PC-3 (cell line): ENCODE results near the gene SPACA5B.

Experiments
- CTCF ChIP-seq: fragments of 300-600 bp; sonication (generic); conservative IDR thresholded peaks from 2 replicates; pipeline ENCODE4 v1.5.1; 2017; ENCODE audit warnings: antibody characterized with exemption, low read depth, mild to moderate bottlenecking, low read length
- EZH2 ChIP-seq: fragments of 300-600 bp; sonication (generic); IDR thresholded peaks from one replicate; pipeline ENCODE4 v1.6.1; 2017; ENCODE audit warnings: antibody characterized with exemption, mild to moderate bottlenecking, low read length; ENCODE audit not compliant: unreplicated experiment
- EZH2phosphoT487 ChIP-seq: fragments of 300-600 bp; sonication (generic); IDR thresholded peaks from 2 replicates; pipeline ENCODE4 v1.6.1; 2018; ENCODE audit warnings: mild to moderate bottlenecking, antibody characterized with exemption, low read length, borderline replicate concordance

DNA sequence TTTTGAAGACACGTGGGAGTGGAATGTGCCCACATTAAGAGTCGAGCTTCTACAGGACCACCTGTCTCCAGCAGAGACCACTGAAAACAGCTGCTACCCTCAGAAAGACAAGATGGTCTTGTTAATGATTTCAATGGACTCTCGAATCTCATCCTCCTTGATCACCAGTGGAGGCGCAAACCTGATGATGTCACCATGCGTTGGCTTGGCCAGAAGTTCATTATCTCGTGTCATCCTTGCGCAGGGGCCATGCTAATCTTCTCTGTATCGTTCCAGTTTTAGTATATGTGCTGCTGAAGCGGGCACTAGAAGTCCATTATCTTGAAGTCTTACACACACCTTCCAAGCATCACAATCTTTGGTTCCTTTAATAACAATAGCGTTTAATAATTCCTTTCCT, 23.3 kb downstream of the SPACA5B start:
- TF ChIP-seq CTCF (no peak), EZH2phosphoT487 (no peak), EZH2 (no peak)
